ENCODE data around the gene EVI5.

DNA sequence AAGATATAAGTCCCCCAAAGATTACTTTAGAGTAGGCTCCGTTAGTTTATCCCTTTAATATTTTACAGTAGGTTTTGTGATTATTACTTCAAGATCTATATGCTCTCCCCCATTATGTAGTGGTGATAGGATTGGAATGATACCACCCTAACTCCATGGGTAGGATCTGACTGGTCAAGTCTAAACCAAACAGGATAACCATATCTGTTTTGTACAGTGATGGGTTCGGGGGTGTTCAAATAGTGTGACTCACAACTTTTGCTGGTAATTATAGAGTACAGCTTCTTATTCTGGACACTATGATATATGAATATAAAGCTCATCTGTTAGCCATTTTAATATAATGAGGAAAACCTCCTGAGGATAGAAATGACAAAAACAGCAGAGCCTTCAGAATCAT lies 212.4 kb downstream of the EVI5 start:
- TF ChIP-seq, protein P1, sequence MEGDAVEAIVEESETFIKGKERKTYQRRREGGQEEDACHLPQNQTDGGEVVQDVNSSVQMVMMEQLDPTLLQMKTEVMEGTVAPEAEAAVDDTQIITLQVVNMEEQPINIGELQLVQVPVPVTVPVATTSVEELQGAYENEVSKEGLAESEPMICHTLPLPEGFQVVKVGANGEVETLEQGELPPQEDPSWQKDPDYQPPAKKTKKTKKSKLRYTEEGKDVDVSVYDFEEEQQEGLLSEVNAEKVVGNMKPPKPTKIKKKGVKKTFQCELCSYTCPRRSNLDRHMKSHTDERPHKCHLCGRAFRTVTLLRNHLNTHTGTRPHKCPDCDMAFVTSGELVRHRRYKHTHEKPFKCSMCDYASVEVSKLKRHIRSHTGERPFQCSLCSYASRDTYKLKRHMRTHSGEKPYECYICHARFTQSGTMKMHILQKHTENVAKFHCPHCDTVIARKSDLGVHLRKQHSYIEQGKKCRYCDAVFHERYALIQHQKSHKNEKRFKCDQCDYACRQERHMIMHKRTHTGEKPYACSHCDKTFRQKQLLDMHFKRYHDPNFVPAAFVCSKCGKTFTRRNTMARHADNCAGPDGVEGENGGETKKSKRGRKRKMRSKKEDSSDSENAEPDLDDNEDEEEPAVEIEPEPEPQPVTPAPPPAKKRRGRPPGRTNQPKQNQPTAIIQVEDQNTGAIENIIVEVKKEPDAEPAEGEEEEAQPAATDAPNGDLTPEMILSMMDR (IDR thresholded peaks at IDR 0.05) = no peak
- no peak for TF ChIP-seq POLR2A (IDR thresholded peaks at IDR 0.05)

Data from adrenal gland (tissue), 5 donors.